Thyroid gland (tissue), 4 donors: Measurements from ENCODE around the gene CDC14B.

Experiments
- POLR2A ChIP-seq, 2 donors: fragments of 450-650 bp; IDR thresholded peaks; one replicate each; pipeline ENCODE4 v1.6.1; 2017; ENCODE audit warnings: antibody characterized with exemption in 2 of 2, mild to moderate bottlenecking in 2 of 2, moderate library complexity in 1 of 2
- TF ChIP-seq, protein P1 (sequence below), 6 experiments: fragments of 200-600 bp in 3 of 6; fragments of 450-650 bp in 3 of 6; sonication (generic) in 3 of 6; IDR thresholded peaks; one replicate each; pipeline ENCODE4 v1.5.1; 2016 to 2019; ENCODE audit warnings: antibody characterized with exemption in 6 of 6, mild to moderate bottlenecking in 2 of 6, inconsistent platforms in 1 of 6, moderate library complexity in 1 of 6

DNA sequence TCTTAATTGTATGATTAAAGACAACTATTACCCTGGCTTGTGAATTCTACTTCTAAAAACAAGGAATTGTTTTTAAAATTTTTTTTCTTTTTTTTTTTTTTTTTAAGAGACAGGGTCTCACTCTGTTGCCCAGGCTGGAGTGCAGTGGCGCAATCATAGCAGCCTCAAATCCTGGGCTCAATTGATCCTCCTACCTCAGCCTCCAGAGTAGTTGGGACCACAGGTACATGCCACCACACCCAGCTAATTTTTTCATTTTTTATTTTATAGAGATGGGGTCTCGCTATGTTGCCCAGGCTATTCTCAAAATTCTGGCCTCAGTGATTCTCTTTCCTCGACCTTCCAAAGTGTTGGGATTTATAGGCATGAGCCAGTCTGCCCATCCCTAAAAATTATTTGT lies 107.4 kb downstream of the CDC14B start:
- TF ChIP-seq, protein P1, sequence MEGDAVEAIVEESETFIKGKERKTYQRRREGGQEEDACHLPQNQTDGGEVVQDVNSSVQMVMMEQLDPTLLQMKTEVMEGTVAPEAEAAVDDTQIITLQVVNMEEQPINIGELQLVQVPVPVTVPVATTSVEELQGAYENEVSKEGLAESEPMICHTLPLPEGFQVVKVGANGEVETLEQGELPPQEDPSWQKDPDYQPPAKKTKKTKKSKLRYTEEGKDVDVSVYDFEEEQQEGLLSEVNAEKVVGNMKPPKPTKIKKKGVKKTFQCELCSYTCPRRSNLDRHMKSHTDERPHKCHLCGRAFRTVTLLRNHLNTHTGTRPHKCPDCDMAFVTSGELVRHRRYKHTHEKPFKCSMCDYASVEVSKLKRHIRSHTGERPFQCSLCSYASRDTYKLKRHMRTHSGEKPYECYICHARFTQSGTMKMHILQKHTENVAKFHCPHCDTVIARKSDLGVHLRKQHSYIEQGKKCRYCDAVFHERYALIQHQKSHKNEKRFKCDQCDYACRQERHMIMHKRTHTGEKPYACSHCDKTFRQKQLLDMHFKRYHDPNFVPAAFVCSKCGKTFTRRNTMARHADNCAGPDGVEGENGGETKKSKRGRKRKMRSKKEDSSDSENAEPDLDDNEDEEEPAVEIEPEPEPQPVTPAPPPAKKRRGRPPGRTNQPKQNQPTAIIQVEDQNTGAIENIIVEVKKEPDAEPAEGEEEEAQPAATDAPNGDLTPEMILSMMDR (IDR thresholded peaks at IDR 0.05): no peak
- TF ChIP-seq POLR2A (IDR thresholded peaks at IDR 0.05): no peak
